ENCODE results near the gene CC2D2B. TPM values are rescaled to one million over a fixed set of nuclear protein-coding genes. Genes with fewer than 3 reads are reported as not detected.

Gene CC2D2B
- total RNA-seq (2.5 TPM), polyA plus RNA-seq (ENCODE audit: insufficient read depth, low read depth, low replicate concordance) (0.80 TPM)
- long read RNA-seq, donor 1, result 0 reads
- long read RNA-seq, donor 2, result 0 reads
- long read RNA-seq, donor 3, result 0 reads
- long read RNA-seq, donor 4, result 0 reads
- long read RNA-seq, donor 5, result 0 reads
- long read RNA-seq, donor 6, result 0 reads
- long read RNA-seq, donor 7, partial matches to known transcripts, result 0 of 1 reads
- long read RNA-seq, donor 7, other reads (novel, unspliced or antisense), result 1 of 1 reads
- long read RNA-seq, donor 8, result 0 reads
- long read RNA-seq, donor 9, result 0 reads
- long read RNA-seq, donor 10, result 0 reads

GRCh38 chr10:95907456-95908253, at the start of gene CC2D2B:
Gene CC2D2B, plus strand, starts transcription at chr10:95907975. Its CDS starts 3,349 bp downstream, at chr10:95911324.
- Histone ChIP-seq H3K27ac (ENCODE audit: low read depth in 2 of 2, low read length in 2 of 2) (peak within 1 kb of the TSS; percentile 58 to 92), H3K9ac (ENCODE audit: low read length in 3 of 3) (peak within 1 kb of the TSS; percentile 52 to 88 (median 56)), H3K4me3 (ENCODE audit: low read length in 3 of 3) (peak within 1 kb of the TSS; percentile 77 to 93 (median 91)), H3K36me3 (ENCODE audit: control insufficient read depth in 2 of 3, insufficient read depth in 3 of 3, low read length in 3 of 3) (peaks cover 0 to 4% (median 3%) of the 10 kb centered on the region in 3 donors), H3K4me1 (ENCODE audit: control insufficient read depth in 2 of 3, insufficient read depth in 2 of 3, low read depth in 1 of 3, low read length in 3 of 3) (peaks cover 0 to 5% (median 3%) of the 10 kb centered on the region in 3 donors), H3K9me3 (ENCODE audit: control insufficient read depth in 2 of 3, insufficient read depth in 1 of 3, low read length in 3 of 3) (no peaks in the 10 kb centered on the region), H3K27me3 (ENCODE audit: control insufficient read depth, insufficient read depth, low read length) (no peaks in the 10 kb centered on the region)
- no peak for TF ChIP-seq CTCF (IDR thresholded peaks at IDR 0.05; ENCODE audit: borderline replicate concordance, extremely low read depth, insufficient read depth)
- DNase-seq (peak; percentile 90 to 95 (median 93)), FAIRE-seq (no peak)
- intact Hi-C loops (cut with DNase I), result no loop called here

- Histone ChIP-seq H3K4me1 (ENCODE audit: control insufficient read depth in 2 of 3, insufficient read depth in 2 of 3, low read depth in 1 of 3, low read length in 3 of 3) (peaks cover 0 to 3% (median 0%) of the 10 kb centered on the region in 3 donors), H3K27me3 (ENCODE audit: control insufficient read depth, insufficient read depth, low read length) (no peaks in the 10 kb centered on the region), H3K9me3 (ENCODE audit: control insufficient read depth in 2 of 3, insufficient read depth in 1 of 3, low read length in 3 of 3) (no peaks in the 10 kb centered on the region), H3K4me3 (ENCODE audit: low read length in 3 of 3) (no peak overlapping the region), H3K36me3 (ENCODE audit: control insufficient read depth in 2 of 3, insufficient read depth in 3 of 3, low read length in 3 of 3) (no peaks in the 10 kb centered on the region), H3K9ac (ENCODE audit: low read length in 3 of 3) (no peak overlapping the region), H3K27ac (ENCODE audit: low read depth in 2 of 2, low read length in 2 of 2) (no peak overlapping the region)
- no peak for DNase-seq
- no peak for FAIRE-seq
- intact Hi-C loops (cut with DNase I), result no loop called here
- TF ChIP-seq CTCF (IDR thresholded peaks at IDR 0.05; ENCODE audit: borderline replicate concordance, extremely low read depth, insufficient read depth), result no peak
Measured at GRCh38 chr10:95860166-95860940, 47.4 kb upstream of the CC2D2B start.

- intact Hi-C loops (cut with DNase I), result no loop called here
- H3K9me3 ChIP-seq (ENCODE audit: control insufficient read depth in 2 of 3, insufficient read depth in 1 of 3, low read length in 3 of 3), result no peaks in the 10 kb centered on the region
- no peaks in the 10 kb centered on the region for H3K36me3 ChIP-seq (ENCODE audit: control insufficient read depth in 2 of 3, insufficient read depth in 3 of 3, low read length in 3 of 3)
- no peak for DNase-seq
- H3K4me3 ChIP-seq (ENCODE audit: low read length in 3 of 3), result no peak overlapping the region
- no peak overlapping the region for H3K9ac ChIP-seq (ENCODE audit: low read length in 3 of 3)
- H3K27ac ChIP-seq (ENCODE audit: low read depth in 2 of 2, low read length in 2 of 2), result no peak overlapping the region
- FAIRE-seq, result no peak
- peaks cover 0 to 3% (median 0%) of the 10 kb centered on the region in 3 donors for H3K4me1 ChIP-seq (ENCODE audit: control insufficient read depth in 2 of 3, insufficient read depth in 2 of 3, low read depth in 1 of 3, low read length in 3 of 3)
- TF ChIP-seq CTCF (IDR thresholded peaks at IDR 0.05; ENCODE audit: borderline replicate concordance, extremely low read depth, insufficient read depth), result no peak
- no peaks in the 10 kb centered on the region for H3K27me3 ChIP-seq (ENCODE audit: control insufficient read depth, insufficient read depth, low read length)
Measured at GRCh38 chr10:95861386-95861785, 46.4 kb upstream of the CC2D2B start.
